HEK293T (cell line): Measurements from ENCODE around the gene RAB34.
A peak's percentile ranks its signal among the peaks of the same experiment; 100 is the strongest.

Experiments
- CTCF ChIA-PET: fragments of 350-600 bp; formaldehyde crosslinking; extraction: SDS; loops from one replicate; lab custom pipeline; 2021; ENCODE audit warnings: antibody characterized with exemption, inconsistent platforms; lab: Yijun Ruan, JAX
- POLR2A ChIA-PET: fragments of 350-600 bp; formaldehyde crosslinking; extraction: SDS; loops from one replicate; lab custom pipeline; 2020; ENCODE audit warnings: antibody characterized with exemption, inconsistent platforms; lab: Yijun Ruan, JAX
- DNase-seq: peaks from one replicate; pipeline ENCODE4 v3.0.0; 2012; ENCODE audit warnings: mixed read lengths; ENCODE audit errors: extremely low spot score
- ARNT ChIP-seq: fragments of 450-650 bp; IDR thresholded peaks from 2 replicates; pipeline ENCODE4 v1.6.1; 2017; ENCODE audit warnings: mild to moderate bottlenecking
- BHLHE40 ChIP-seq: fragments of 450-650 bp; IDR thresholded peaks from 2 replicates; pipeline ENCODE4 v1.6.1; 2016; ENCODE audit warnings: mild to moderate bottlenecking, moderate library complexity, borderline replicate concordance
- CTBP1 ChIP-seq: fragments of 450-650 bp; IDR thresholded peaks from 2 replicates; pipeline ENCODE4 v1.6.1; 2016; ENCODE audit warnings: borderline replicate concordance
- ELF4 ChIP-seq: fragments of 450-650 bp; IDR thresholded peaks from 2 replicates; pipeline ENCODE4 v1.6.1; 2017; ENCODE audit warnings: antibody characterized with exemption
- FOXA1 ChIP-seq: fragments of 450-650 bp; IDR thresholded peaks from 2 replicates; pipeline ENCODE4 v1.6.1; 2016; ENCODE audit warnings: mild to moderate bottlenecking
- FOXK2 ChIP-seq: fragments of 450-650 bp; IDR thresholded peaks from 2 replicates; pipeline ENCODE4 v1.6.1; 2016; ENCODE audit warnings: mild to moderate bottlenecking
- FOXM1 ChIP-seq: fragments of 450-650 bp; IDR thresholded peaks from 2 replicates; pipeline ENCODE4 v1.6.1; 2017; ENCODE audit warnings: mild to moderate bottlenecking, borderline replicate concordance
- HDGF ChIP-seq: fragments of 450-650 bp; IDR thresholded peaks from 2 replicates; pipeline ENCODE4 v1.6.1; 2017; ENCODE audit warnings: antibody characterized with exemption, borderline replicate concordance
- L3MBTL2 ChIP-seq: fragments of 450-650 bp; conservative IDR thresholded peaks from 2 replicates; pipeline ENCODE4 v1.6.1; 2016; ENCODE audit warnings: mild to moderate bottlenecking
- LEF1 ChIP-seq: fragments of 450-650 bp; IDR thresholded peaks from 2 replicates; pipeline ENCODE4 v1.6.1; 2017; ENCODE audit warnings: mild to moderate bottlenecking, borderline replicate concordance
- NFRKB ChIP-seq: fragments of 450-650 bp; IDR thresholded peaks from 2 replicates; pipeline ENCODE4 v1.6.1; 2016; ENCODE audit warnings: mild to moderate bottlenecking, moderate library complexity
- SP1 ChIP-seq: fragments of 450-650 bp; IDR thresholded peaks from 2 replicates; pipeline ENCODE4 v1.6.1; 2017
- SUZ12 ChIP-seq: fragments of 450-650 bp; IDR thresholded peaks from 2 replicates; pipeline ENCODE4 v1.6.1; 2016; ENCODE audit warnings: mild to moderate bottlenecking
- TARDBP ChIP-seq: fragments of 450-650 bp; IDR thresholded peaks from 2 replicates; pipeline ENCODE4 v1.6.1; 2016
- ZNF384 ChIP-seq: fragments of 450-650 bp; IDR thresholded peaks from 2 replicates; pipeline ENCODE4 v1.6.1; 2016
- TF ChIP-seq, protein P1 (sequence below): fragments of 450-650 bp; IDR thresholded peaks from 2 replicates; pipeline ENCODE4 v1.6.1; 2016

The RAB34 gene

DNA sequence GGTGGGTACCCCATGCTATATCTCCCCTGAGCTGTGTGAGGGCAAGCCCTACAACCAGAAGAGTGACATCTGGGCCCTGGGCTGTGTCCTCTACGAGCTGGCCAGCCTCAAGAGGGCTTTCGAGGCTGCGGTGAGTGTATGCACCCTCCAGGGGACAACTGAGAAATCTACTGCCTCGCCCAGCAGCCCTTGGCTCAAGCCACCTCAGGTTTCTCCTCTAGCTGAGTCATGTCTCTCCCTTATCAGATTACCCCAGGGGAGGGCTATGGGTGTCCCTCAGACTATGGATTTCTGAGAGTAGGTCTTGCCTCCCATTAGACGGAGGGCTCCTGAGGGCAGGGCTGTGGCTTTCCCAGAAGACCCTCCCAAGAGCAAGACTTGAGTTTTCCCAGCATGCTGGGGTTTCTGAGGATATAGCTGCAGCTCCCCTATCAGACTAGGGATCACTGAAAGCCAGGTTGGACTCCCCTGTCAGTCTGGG, 17.6 kb upstream of the RAB34 start:
- CTCF ChIA-PET, result interaction anchor here (1.3 kb wide), 1 partner anchor 9 kb away, joined by 8 read pairs; the partner anchor contains the start of gene TLCD1

DNA sequence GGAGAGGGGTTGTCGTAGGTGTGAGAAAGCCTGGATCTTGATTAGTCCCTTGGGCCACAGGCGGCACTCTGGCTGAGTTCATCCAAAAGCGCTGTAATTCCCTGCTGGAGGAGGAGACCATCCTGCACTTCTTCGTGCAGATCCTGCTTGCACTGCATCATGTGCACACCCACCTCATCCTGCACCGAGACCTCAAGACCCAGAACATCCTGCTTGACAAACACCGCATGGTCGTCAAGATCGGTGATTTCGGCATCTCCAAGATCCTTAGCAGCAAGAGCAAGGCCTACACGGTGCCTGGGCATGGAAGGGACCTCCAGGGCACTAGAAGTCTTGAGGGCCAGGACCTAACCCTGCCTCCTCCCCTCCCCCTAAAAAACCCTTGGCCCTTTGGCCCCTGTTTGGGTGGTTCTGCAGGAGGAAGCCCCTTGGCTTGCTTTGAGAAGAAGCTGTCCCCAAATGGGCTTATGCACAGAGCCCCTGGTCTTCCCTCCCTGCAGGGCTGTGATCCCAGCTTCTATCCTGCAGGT, 17.1 kb upstream of the RAB34 start:
- CTCF ChIA-PET, result interaction anchor here (1.3 kb wide), 1 partner anchor 8 kb away, joined by 8 read pairs; the partner anchor contains the start of gene TLCD1
- POLR2A ChIA-PET, result interaction anchor here (1.2 to 2.2 kb wide), 4 partner anchors 9 to 15 kb away, joined by 3 to 11 read pairs (median 4); partner anchors contain the start of genes RPL23A, TLCD1 and TRAF4
- DNase-seq, result no peak
- TF ChIP-seq BHLHE40, result no peak
- TF ChIP-seq FOXK2, result no peak
- TF ChIP-seq FOXA1, result no peak
- no peak for TF ChIP-seq ARNT
- no peak for TF ChIP-seq TARDBP
- TF ChIP-seq, protein P1, sequence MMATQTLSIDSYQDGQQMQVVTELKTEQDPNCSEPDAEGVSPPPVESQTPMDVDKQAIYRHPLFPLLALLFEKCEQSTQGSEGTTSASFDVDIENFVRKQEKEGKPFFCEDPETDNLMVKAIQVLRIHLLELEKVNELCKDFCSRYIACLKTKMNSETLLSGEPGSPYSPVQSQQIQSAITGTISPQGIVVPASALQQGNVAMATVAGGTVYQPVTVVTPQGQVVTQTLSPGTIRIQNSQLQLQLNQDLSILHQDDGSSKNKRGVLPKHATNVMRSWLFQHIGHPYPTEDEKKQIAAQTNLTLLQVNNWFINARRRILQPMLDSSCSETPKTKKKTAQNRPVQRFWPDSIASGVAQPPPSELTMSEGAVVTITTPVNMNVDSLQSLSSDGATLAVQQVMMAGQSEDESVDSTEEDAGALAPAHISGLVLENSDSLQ, result no peak
- TF ChIP-seq ELF4, result no peak
- TF ChIP-seq SP1, result no peak
- TF ChIP-seq ZNF384, result no peak
- TF ChIP-seq HDGF, result no peak
- TF ChIP-seq L3MBTL2, result no peak
- TF ChIP-seq FOXM1, result no peak
- TF ChIP-seq NFRKB, result no peak
- TF ChIP-seq CTBP1, result no peak
- TF ChIP-seq SUZ12, result no peak
- no peak for TF ChIP-seq LEF1

More for the DNA sequence above, 17.6 kb upstream of the RAB34 start:
- DNase-seq, result no peak
- POLR2A ChIA-PET, result interaction anchor here (1.2 to 2.2 kb wide), 4 partner anchors 8 to 16 kb away, joined by 3 to 11 read pairs (median 4); partner anchors contain the start of genes RPL23A, TLCD1 and TRAF4
- TF ChIP-seq FOXK2 (no peak), BHLHE40 (no peak), FOXM1 (no peak), L3MBTL2 (no peak), FOXA1 (no peak), SP1 (no peak), ZNF384 (no peak), ARNT (no peak), CTBP1 (no peak), LEF1 (no peak), SUZ12 (no peak)
- TF ChIP-seq, protein P1, result no peak

DNA sequence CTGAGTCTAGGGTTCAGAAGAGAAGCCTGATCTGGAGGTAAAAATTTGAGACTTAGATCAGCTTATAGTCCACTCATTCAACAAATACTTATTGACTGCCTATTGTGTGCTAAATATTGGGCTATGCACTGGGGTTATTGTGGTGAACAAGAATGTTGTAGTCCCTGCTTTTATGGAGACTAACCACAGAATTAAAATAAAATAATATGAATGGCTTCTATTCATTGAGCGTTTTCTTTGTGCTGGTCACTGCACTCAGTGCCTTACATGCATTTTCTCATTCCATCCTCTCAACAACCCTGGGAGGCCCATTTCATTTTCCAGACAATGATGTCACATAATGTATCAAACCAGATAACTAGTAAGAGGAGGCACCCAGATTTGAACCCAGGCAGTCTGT, 15.7 kb upstream of the RAB34 start:
- ChIA-PET POLR2A (no interaction called here), CTCF (no interaction called here)
- DNase-seq, result no peak
- TF ChIP-seq, protein P1, result no peak

DNA sequence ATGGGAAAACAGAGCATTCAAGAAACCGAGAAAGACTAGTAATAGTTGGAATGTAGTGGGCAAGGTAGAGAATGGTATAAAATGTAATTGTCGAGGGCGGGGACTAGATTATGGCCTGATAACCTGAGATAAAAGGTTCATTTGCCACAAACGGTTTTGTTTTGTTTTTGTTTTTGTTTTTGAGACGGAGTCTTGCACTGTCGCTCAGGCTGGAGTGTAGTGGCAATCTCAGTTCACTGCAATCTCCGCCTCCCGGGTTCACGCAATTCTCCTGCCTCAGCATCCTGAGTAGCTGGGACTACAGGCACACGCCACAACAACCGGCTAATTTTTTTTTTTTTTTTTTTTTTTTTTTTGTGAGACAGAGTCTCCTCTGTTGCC, 12.3 kb upstream of the RAB34 start:
- CTCF ChIA-PET, result interaction anchor here (4.1 to 6.7 kb wide), 2 partner anchors 19 to 33 kb away, joined by 38 to 185 read pairs; no protein-coding TSS in a partner anchor
- POLR2A ChIA-PET, result interaction anchor here (1.0 to 11.6 kb wide), 6 partner anchors 10 to 167 kb away, joined by 3 to 409 read pairs (median 44); partner anchors contain the start of genes FLOT2, PROCA1, RPL23A and TRAF4
- DNase-seq, result no peak
- no peak for TF ChIP-seq FOXK2
- TF ChIP-seq FOXM1, result no peak
- no peak for TF ChIP-seq SUZ12
- TF ChIP-seq BHLHE40, result no peak
- no peak for TF ChIP-seq NFRKB
- no peak for TF ChIP-seq HDGF
- TF ChIP-seq CTBP1, result no peak
- no peak for TF ChIP-seq FOXA1
- no peak for TF ChIP-seq ARNT
- TF ChIP-seq ZNF384, result no peak
- no peak for TF ChIP-seq SP1
- TF ChIP-seq L3MBTL2, result no peak

DNA sequence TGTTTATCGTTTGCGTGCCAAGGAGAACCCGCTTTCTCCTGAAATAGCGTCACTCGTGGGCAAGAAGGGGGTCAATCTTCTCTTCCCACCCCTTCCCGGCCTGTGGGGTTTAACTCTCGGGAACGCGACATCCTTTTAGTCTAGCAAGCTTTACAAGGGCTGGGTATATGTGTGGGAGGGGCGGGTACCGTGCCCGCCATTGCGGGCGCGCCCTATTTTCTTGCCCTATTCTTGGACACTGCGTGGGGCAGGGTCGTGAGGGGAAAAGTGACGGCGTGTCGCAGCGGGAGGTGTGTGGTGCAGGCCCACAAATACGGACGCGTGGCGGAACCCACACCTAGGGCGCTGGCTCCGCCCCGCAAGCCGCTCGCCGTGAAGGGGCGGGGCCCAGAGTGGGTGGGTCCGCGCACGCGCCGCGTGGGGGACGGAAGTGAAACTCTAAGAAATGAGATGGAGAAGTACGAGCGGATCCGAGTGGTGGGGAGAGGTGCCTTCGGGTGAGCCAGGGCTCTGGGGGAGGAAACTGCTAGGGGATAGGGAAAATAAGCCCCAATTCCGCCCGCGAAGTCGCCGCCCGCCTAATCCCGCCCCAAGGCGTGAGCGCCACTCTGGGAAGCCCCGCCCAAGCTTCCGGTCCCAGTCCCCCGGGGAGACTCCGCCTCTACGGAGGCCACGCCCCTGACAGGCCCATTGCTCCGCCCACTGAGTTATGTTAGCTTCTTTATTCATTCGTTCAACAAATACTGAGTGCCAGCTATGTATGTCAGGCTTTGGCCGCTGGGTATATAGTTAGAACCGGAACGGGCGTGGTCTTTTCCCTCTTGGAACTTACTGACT, 10.9 kb upstream of the RAB34 start, which contains the start of gene NEK8:
Gene NEK8, plus strand, starts transcription at position 425 of the 837 bp plus-strand sequence. Its CDS starts 26 bp downstream, at position 451.
- ChIA-PET POLR2A (interaction anchor here (0.7 to 11.6 kb wide), 27 partner anchors 9 to 388 kb away, joined by 3 to 409 read pairs (median 6); partner anchors contain the start of genes FAM222B, FLOT2, PHF12 and PROCA1), CTCF (interaction anchor here (0.6 to 6.7 kb wide), 16 partner anchors 12 to 388 kb away, joined by 3 to 185 read pairs (median 8); partner anchors contain the start of genes PHF12, PROCA1 and TRAF4)
- DNase-seq, result peak; percentile 81
- TF ChIP-seq TARDBP, result peak; percentile 96
- TF ChIP-seq, protein P1, result peak; percentile 75
- 0 out of 2 replicates have a peak, but pooled peaks have one; percentile 11 for TF ChIP-seq L3MBTL2
- no peak for TF ChIP-seq HDGF
